GM21515 (cell line): ENCODE data around the gene STOX2.
"Not testable (repeated sequence)": the region's sequence is repeated elsewhere in the genome, so short reads cannot be mapped to it uniquely, and the experiment has no call there.

Source experiments
- ATAC-seq: cut with Tn5 transposase; IDR thresholded peaks from one replicate; pipeline ENCODE4 v1.9.1; 2021; ENCODE audit not compliant: unreplicated experiment

The STOX2 gene

GRCh38 chr4:184019076-184019475 lies 114.0 kb downstream of the STOX2 start:
- ATAC-seq: no peak

GRCh38 chr4:184019667-184020623 lies 114.8 kb downstream of the STOX2 start:
- ATAC-seq: no peak

- no peak for ATAC-seq
Observed at GRCh38 chr4:184021389-184021788, 116.3 kb downstream of the STOX2 start.

GRCh38 chr4:184022679-184023383 lies 117.7 kb downstream of the STOX2 start:
- ATAC-seq: no peak

- ATAC-seq: no peak
Observed at GRCh38 chr4:184024637-184025036, 119.5 kb downstream of the STOX2 start.

- ATAC-seq: no peak
Observed at GRCh38 chr4:184028561-184029374, 123.7 kb downstream of the STOX2 start.

- ATAC-seq: no peak
Observed at GRCh38 chr4:184030036-184030435, 124.9 kb downstream of the STOX2 start.

GRCh38 chr4:184030764-184031163 lies 125.7 kb downstream of the STOX2 start:
- ATAC-seq: no peak

GRCh38 chr4:184032091-184032490 lies 127.0 kb downstream of the STOX2 start:
- ATAC-seq: no peak

- no peak for ATAC-seq
Observed at GRCh38 chr4:184039963-184040383, 134.9 kb downstream of the STOX2 start.

GRCh38 chr4:184041156-184041555 lies 136.0 kb downstream of the STOX2 start:
- ATAC-seq: no peak

GRCh38 chr4:184046148-184046547 lies 141.0 kb downstream of the STOX2 start:
- ATAC-seq: no peak

GRCh38 chr4:184051262-184051661 lies 146.2 kb downstream of the STOX2 start:
- not testable (repeated sequence) for ATAC-seq

- ATAC-seq: no peak
Observed at GRCh38 chr4:184052616-184053015, 147.5 kb downstream of the STOX2 start.

GRCh38 chr4:184053434-184053833 lies 148.3 kb downstream of the STOX2 start:
- ATAC-seq: no peak

- ATAC-seq: no peak
Observed at GRCh38 chr4:184056877-184057276, 151.8 kb downstream of the STOX2 start.

- ATAC-seq: no peak
Observed at GRCh38 chr4:184058026-184058425, 152.9 kb downstream of the STOX2 start.

- no peak for ATAC-seq
Observed at GRCh38 chr4:184059099-184059498, 154.0 kb downstream of the STOX2 start.

- ATAC-seq: no peak
Observed at GRCh38 chr4:184061582-184061981, 156.5 kb downstream of the STOX2 start.

- ATAC-seq: no peak
Observed at GRCh38 chr4:184062769-184063168, 157.7 kb downstream of the STOX2 start.

- no peak for ATAC-seq
Observed at GRCh38 chr4:184064877-184065276, 159.8 kb downstream of the STOX2 start.
